Brain microvascular endothelial cell (primary cell): Measurements from ENCODE around the gene NDFIP1.

Experiments used
- DNase-seq: peaks from one replicate; pipeline ENCODE4 v3.0.0-alpha.2; 2020
- H3K27ac ChIP-seq: fragments of 250-450 bp; sonication (Bioruptor Pico); 2 replicates; pipeline ENCODE4 v1.5.1; 2020; ENCODE audit warnings: mild to moderate bottlenecking, moderate library complexity
- H3K27me3 ChIP-seq: fragments of 250-450 bp; sonication (Bioruptor Pico); replicated peaks from 2 replicates; pipeline ENCODE4 v1.5.1; 2020; ENCODE audit warnings: mild to moderate bottlenecking
- H3K36me3 ChIP-seq: fragments of 250-450 bp; sonication (Bioruptor Pico); replicated peaks from 2 replicates; pipeline ENCODE4 v1.5.1; 2020; ENCODE audit warnings: mild to moderate bottlenecking
- H3K4me3 ChIP-seq: 2 replicates; pipeline ENCODE4 v1.5.1; 2011; ENCODE audit warnings: low read depth, mild to moderate bottlenecking, control low read depth, low read length, moderate library complexity
- CTCF ChIP-seq: IDR thresholded peaks from 2 replicates; pipeline ENCODE4 v1.5.1; 2011; ENCODE audit warnings: low read depth, mild to moderate bottlenecking, moderate library complexity, low read length, control low read depth, inconsistent platforms; ENCODE audit errors: missing control alignments
- in situ Hi-C: cut with HindIII; loops from 2 replicates; pipeline ENCODE4 v1.10.0; 2017; ENCODE audit warnings: low sequenced_read_pairs, low pct_ligation_motif_present

Gene NDFIP1

GRCh38 chr5:142170254-142170953 lies 61.8 kb downstream of the NDFIP1 start:
- Histone ChIP-seq H3K27ac (no peak overlapping the region), H3K4me3 (no peak overlapping the region), H3K27me3 (no peaks in the 10 kb centered on the region), H3K36me3 (no peaks in the 10 kb centered on the region)
- TF ChIP-seq CTCF: no peak
- no peak for DNase-seq
- in situ Hi-C loops: no loop called here

DNA sequence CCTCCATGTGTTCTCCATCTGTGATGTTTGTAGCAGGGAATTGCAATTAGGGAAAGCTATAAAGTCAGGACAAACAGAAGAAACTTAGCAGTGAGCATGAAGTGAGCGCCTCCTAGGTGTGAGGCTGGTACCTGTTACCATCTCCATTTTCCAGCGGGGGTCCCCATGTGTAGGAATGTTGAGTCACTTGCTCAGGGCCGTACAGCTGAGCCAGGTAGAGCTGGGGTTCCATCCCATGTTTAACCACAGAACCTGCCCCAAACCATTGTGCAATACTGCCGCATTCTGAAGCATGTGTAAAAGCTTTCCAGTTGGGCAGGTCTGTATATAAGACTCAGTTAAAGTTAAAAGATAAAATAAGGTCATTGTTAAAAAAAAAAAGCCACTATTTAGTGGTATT lies 62.7 kb downstream of the NDFIP1 start:
- H3K27ac ChIP-seq: no peak overlapping the region

DNA sequence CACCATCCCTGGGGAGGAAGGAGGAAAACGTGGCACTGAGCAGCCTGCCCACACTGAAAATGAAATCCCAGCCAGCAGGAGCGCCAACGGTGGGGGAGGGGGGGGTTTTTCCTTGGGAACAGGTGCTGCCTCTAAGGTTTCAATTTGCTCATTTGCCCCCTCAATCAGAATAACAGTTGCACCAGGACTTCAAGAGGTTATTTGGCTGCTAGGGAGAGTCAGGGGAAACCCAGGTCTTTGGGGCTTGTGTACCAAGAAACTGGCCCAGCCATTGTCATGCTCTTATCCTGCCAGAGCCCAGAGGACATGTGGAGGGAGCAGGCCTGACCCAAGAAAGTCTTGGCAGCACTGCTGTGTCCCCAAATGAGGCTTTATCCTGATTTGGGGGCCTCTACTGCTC lies 66.5 kb downstream of the NDFIP1 start:
- no peak overlapping the region for H3K27ac ChIP-seq
- TF ChIP-seq CTCF: no peak
- no peak for DNase-seq
- no peak overlapping the region for H3K4me3 ChIP-seq
- H3K36me3 ChIP-seq: no peaks in the 10 kb centered on the region
- no peaks in the 10 kb centered on the region for H3K27me3 ChIP-seq
- in situ Hi-C loops: no loop called here

More for the DNA sequence above, 62.7 kb downstream of the NDFIP1 start:
- no peak for DNase-seq
- no peak overlapping the region for H3K4me3 ChIP-seq
- peak; percentile 10 for TF ChIP-seq CTCF
- in situ Hi-C loops: no loop called here
- no peaks in the 10 kb centered on the region for H3K36me3 ChIP-seq
- no peaks in the 10 kb centered on the region for H3K27me3 ChIP-seq

DNA sequence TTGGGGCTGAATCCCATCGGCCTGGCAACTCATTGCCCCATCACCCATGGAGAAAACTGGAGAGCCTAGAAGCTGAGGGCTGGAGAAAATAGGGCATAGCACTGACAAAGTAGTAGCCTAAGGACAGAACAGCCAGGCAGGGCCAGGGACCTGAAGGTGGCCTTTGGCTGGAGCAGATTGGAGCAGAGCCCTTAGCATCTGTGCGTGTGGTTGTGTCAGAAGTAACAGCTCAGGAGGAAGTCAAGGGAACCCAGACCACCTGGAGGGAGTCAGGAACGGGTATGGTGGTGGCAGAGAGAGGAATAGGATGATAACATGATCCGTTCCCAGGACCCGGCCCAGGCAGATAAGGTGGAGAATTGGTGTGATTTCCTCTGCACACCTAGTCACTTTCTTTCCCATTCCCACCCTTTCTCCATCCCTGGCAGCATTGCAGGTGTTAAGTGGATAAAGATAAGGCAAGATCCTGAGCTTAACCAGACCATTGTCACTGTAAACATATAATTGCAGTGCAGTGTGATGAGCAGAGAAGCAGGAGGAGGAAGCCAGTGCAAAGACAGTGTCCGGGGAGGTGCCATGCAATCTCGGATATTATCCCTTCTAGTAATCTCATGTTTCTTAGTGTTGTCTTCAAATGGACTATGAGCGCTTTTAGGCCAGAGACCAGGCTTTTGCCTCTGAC lies 67.0 kb downstream of the NDFIP1 start:
- DNase-seq: no peak
- Histone ChIP-seq H3K4me3 (no peak overlapping the region), H3K36me3 (no peaks in the 10 kb centered on the region), H3K27ac (no peak overlapping the region), H3K27me3 (no peaks in the 10 kb centered on the region)
- in situ Hi-C loops: no loop called here
- TF ChIP-seq CTCF: no peak

GRCh38 chr5:142176255-142176654 lies 67.7 kb downstream of the NDFIP1 start:
- Histone ChIP-seq H3K27me3 (no peaks in the 10 kb centered on the region), H3K27ac (no peak overlapping the region), H3K36me3 (no peaks in the 10 kb centered on the region), H3K4me3 (no peak overlapping the region)
- no peak for DNase-seq
- in situ Hi-C loops: no loop called here
- TF ChIP-seq CTCF: no peak
